Cerebellar nuclear complex (tissue), 1 donor: ENCODE data around the gene SEC16B.

ENCODE experiments used
- DNase-seq, 2 experiments: peaks; one replicate each; lab custom pipeline; 2025; lab: John Stamatoyannopoulos, UW

The SEC16B gene

DNA sequence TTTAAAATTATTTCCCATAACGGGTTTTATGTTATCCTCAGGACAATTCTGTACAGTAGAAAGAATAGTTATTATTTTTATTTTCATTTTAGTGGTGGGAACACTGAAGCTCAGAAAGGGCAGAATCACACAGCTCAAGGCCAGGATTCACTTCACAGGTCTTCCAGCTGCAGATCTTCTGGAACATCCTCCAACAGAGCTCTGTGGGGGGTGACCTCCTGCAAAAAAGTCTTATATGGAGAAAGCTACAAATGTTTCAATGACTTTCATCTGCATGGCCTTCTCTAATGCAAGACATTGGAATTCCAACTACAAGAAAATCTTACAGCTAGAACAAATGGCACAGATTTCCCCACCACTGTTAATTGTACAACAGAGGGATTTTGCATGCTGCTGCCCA is 64.2 kb downstream of the SEC16B start:
- DNase-seq: no peak

DNA sequence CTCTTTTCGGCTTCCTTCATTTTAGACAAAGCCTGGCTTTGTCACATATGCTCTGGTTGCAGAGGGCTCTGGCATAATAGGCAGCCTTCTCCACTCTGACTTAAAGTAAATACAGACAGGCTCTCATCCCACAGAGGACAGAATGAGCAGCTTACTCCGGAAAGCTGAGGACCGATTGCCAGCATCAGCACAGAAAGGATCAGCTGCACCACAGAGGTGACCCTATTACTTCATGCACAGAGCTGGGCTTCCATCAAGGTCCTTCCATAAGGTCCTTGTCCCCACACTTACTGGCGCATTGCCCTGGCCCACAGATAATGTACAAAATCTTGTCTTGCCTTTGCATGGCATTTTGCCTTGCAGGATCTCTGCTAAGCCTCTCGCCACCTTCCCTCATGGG is 67.6 kb downstream of the SEC16B start:
- no peak for DNase-seq

DNA sequence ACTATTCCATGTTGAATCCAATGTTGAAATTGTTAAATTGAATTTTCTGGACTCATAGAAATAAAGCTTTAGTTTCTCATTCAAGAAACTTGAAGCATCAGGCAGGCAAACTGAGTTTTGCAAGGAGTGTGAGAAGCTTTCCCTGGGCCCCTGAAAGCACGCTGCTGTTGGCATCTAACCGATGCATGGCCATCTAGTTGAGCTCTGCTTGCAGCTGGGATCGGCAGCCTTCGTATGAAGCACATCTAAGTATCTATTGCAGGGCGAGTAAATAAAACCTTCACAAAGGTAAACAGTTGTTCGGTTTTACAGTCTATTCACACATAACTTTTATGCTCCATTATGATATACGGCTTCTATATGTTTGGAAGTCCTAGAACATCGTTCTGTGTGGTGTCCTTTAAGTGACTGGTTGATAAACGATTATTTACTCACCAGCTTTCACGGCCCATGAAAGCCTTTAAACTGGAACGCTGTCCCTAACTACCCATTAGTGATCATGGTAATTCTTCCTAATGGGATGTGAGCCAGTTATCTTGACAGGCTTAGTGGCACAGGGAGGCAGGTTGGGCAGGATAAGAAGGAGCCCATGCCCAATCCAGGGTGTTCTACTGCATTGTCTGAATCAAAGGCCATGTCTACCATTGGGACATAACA is 71.7 kb downstream of the SEC16B start:
- no peak for DNase-seq

DNA sequence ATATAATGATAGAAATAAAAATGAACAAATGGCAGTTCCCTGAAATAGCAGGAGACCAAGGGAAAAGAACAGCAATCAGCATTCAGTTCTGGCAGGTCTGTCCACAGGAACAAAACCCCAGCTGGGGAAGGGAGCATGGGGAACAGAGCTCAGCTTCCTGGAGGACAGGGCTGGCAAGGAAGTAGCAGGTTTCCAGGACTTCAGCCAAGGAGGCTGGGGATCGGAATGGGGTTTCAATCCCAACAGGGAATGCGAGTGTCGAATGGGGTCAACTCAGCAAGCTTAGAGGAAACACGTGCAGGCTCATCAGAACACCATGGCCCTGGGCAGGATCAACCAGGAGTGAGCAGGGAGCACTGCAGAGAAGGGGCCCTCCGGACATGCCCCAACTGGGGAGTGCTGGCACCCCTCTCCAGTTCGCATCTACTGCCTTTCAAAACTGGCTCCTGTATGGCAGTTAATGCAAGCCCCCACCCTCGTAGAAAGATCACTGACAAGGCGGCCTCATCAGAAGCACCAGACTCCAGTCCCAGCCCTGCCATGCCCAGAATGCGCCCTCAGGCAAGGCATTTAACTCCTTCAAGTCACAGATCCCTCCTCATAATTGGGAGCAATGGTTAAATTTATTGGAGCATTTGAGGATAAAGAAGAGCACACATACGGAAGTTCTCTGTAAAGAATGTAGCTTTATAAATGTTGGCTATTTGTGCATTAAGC is 72.4 kb downstream of the SEC16B start:
- no peak for DNase-seq
